ENCODE measurements around the gene BTBD18.

The BTBD18 gene

GRCh38 chr11:57742087-57742452, 9.5 kb downstream of the BTBD18 start:
- no peaks in the 10 kb centered on the region for H3K27me3 ChIP-seq (ENCODE audit: insufficient read depth, poor library complexity, severe bottlenecking)
- peak in 1 of 2 experiments; percentile 25 for DNase-seq (ENCODE audit: low read depth in 1 of 2, low spot score in 1 of 2)
- peak overlapping the region; percentile 76 for H3K4me3 ChIP-seq (replicated peaks; ENCODE audit: insufficient read depth, low read length)
- TF ChIP-seq CTCF (IDR thresholded peaks at IDR 0.05; ENCODE audit: insufficient read depth, low read length) (no peak), SPI1 (IDR thresholded peaks at IDR 0.05; ENCODE audit: borderline replicate concordance, low read depth) (peak; percentile 46; the same call in 1 of the 2 replicates)
- peak overlapping the region; percentile 93 for H3K27ac ChIP-seq (replicated peaks)

- peak; percentile 96 to 99 for DNase-seq (ENCODE audit: low read depth in 1 of 2, low spot score in 1 of 2)
- TF ChIP-seq GABPA (IDR thresholded peaks at IDR 0.05; ENCODE audit: low read depth) (peak; percentile 97), SPI1 (IDR thresholded peaks at IDR 0.05; ENCODE audit: borderline replicate concordance, low read depth) (peak; percentile 20; the same call in 1 of the 2 replicates), POLR2AphosphoS5 (IDR thresholded peaks at IDR 0.05; ENCODE audit: low read depth) (peak; percentile 99), CTCF (IDR thresholded peaks at IDR 0.05; ENCODE audit: insufficient read depth, low read length) (no peak), REST (IDR thresholded peaks at IDR 0.05; ENCODE audit: insufficient replicate concordance, low read depth) (peak; percentile 56)
- no peaks in the 10 kb centered on the region for H3K27me3 ChIP-seq (ENCODE audit: insufficient read depth, poor library complexity, severe bottlenecking)
- H3K27ac ChIP-seq (replicated peaks), result peak within 1 kb of the TSS; percentile 93
- peak within 1 kb of the TSS; percentile 76 for H3K4me3 ChIP-seq (replicated peaks; ENCODE audit: insufficient read depth, low read length)
Observed at GRCh38 chr11:57741132-57742086, 10.2 kb downstream of the BTBD18 start, which contains the start of gene SELENOH. Gene SELENOH, plus strand, starts transcription at chr11:57741491. Its CDS starts 105 bp downstream, at chr11:57741596.

- no peak for TF ChIP-seq GABPA (IDR thresholded peaks at IDR 0.05; ENCODE audit: low read depth)
- TF ChIP-seq POLR2AphosphoS5 (IDR thresholded peaks at IDR 0.05; ENCODE audit: low read depth), result no peak
- Histone ChIP-seq H3K4me3 (replicated peaks; ENCODE audit: insufficient read depth, low read length) (no peak overlapping the region), H3K27me3 (ENCODE audit: insufficient read depth, poor library complexity, severe bottlenecking) (no peaks in the 10 kb centered on the region), H3K27ac (replicated peaks) (no peak overlapping the region)
- DNase-seq (ENCODE audit: low read depth in 1 of 2, low spot score in 1 of 2), result no peak
Observed at GRCh38 chr11:57735619-57736298, 15.9 kb downstream of the BTBD18 start.

GRCh38 chr11:57732661-57733060, 19.0 kb downstream of the BTBD18 start:
- no peak for TF ChIP-seq CTCF (IDR thresholded peaks at IDR 0.05; ENCODE audit: insufficient read depth, low read length)
- TF ChIP-seq GABPA (IDR thresholded peaks at IDR 0.05; ENCODE audit: low read depth), result no peak
- no peak for TF ChIP-seq SPI1 (IDR thresholded peaks at IDR 0.05; ENCODE audit: borderline replicate concordance, low read depth)
- no peak for TF ChIP-seq POLR2AphosphoS5 (IDR thresholded peaks at IDR 0.05; ENCODE audit: low read depth)
- no peak for TF ChIP-seq REST (IDR thresholded peaks at IDR 0.05; ENCODE audit: insufficient replicate concordance, low read depth)
- no peak overlapping the region for H3K27ac ChIP-seq (replicated peaks)
- DNase-seq (ENCODE audit: low read depth in 1 of 2, low spot score in 1 of 2), result no peak
- H3K27me3 ChIP-seq (ENCODE audit: insufficient read depth, poor library complexity, severe bottlenecking), result no peaks in the 10 kb centered on the region
- no peak overlapping the region for H3K4me3 ChIP-seq (replicated peaks; ENCODE audit: insufficient read depth, low read length)

All from HL-60 (cell line).